ENCODE results near the gene SLC30A5.

DNA sequence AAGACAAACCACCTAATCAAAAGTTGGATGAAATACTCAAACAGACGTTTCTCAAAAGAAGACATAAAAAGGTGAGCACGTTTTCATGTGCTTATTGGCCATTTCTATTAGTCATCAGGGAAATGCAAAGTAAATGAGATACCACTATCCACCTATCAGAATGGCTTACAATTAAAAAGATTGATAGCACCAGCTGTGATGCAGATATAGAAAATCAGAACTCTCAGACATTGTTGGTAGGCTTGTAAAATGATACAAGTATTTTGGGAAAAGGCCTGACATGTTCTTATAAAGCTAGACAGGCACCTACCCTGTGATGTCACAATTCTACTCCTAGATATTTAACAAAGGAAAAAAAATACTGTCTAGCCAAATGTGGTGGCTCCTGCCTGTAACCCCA, 44.0 kb upstream of the SLC30A5 start:
- TF ChIP-seq, protein P1, sequence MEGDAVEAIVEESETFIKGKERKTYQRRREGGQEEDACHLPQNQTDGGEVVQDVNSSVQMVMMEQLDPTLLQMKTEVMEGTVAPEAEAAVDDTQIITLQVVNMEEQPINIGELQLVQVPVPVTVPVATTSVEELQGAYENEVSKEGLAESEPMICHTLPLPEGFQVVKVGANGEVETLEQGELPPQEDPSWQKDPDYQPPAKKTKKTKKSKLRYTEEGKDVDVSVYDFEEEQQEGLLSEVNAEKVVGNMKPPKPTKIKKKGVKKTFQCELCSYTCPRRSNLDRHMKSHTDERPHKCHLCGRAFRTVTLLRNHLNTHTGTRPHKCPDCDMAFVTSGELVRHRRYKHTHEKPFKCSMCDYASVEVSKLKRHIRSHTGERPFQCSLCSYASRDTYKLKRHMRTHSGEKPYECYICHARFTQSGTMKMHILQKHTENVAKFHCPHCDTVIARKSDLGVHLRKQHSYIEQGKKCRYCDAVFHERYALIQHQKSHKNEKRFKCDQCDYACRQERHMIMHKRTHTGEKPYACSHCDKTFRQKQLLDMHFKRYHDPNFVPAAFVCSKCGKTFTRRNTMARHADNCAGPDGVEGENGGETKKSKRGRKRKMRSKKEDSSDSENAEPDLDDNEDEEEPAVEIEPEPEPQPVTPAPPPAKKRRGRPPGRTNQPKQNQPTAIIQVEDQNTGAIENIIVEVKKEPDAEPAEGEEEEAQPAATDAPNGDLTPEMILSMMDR (optimal IDR thresholded peaks at IDR 0.05 in 1 of 3, IDR thresholded peaks at IDR 0.05 in 1 of 3, conservative IDR thresholded peaks at IDR 0.05 in 1 of 3; ENCODE audit: extremely low read depth in 1 of 3, insufficient read depth in 2 of 3, low read length in 3 of 3), result no peak
- no peak for TF ChIP-seq EZH2 (IDR thresholded peaks at IDR 0.05; ENCODE audit: low read length)

All from keratinocyte (primary cell).